GM15510 (cell line): ENCODE results near the gene ZNF350.

ENCODE experiments used
- POLR2A ChIP-seq: IDR thresholded peaks from 3 replicates; pipeline ENCODE4 v1.6.1; 2011; ENCODE audit warnings: borderline replicate concordance; ENCODE audit not compliant: insufficient read length; ENCODE audit errors: extremely low read depth

The ZNF350 gene

DNA sequence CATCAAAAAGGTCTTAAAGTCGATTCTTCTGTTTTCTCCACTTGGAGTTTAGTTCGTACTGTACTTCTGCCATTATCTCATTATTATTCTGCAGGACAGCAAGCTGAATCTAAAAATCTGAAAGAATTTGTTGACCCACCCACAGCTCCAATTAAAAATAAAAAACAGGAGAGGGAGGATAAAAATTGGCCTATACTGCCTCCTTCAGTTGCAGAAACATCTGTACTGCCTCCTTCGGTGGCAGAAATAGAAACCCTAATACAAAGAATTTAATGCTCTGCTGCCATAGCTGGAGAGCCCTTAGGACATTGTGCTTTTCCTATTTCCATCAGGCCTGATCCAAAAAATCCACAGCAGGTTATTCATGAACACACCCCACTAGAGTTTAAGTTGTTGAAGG lies 9.8 kb downstream of the ZNF350 start:
- TF ChIP-seq POLR2A: no peak

DNA sequence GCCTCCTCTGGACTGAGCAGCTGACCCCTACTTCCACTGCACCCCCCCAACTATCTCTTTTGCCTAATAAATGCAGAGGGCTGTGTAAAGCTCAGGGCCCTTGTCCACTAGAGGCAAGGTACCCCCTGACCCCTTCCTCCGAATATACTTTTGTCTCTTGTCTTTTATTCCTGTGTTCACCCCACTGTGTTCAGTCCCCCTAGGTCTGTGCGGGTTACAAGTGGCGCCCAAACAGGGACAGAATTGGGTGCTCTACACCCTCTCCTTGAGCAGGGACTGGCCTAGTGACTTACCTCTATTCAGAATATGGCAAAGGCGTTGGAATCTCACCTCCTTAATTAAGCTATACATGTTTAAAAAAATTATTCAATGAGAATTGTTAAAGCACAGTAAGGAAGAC lies 15.0 kb downstream of the ZNF350 start:
- no peak for TF ChIP-seq POLR2A

- no peak for TF ChIP-seq POLR2A
Observed at GRCh38 chr19:51970718-51971117, 15.9 kb downstream of the ZNF350 start.

- no peak for TF ChIP-seq POLR2A
Observed at GRCh38 chr19:51965583-51965982, 21.1 kb downstream of the ZNF350 start.

- TF ChIP-seq POLR2A: no peak
Observed at GRCh38 chr19:51959791-51960190, 26.8 kb downstream of the ZNF350 start.

GRCh38 chr19:51948975-51949374 lies 37.7 kb downstream of the ZNF350 start:
- no peak for TF ChIP-seq POLR2A

DNA sequence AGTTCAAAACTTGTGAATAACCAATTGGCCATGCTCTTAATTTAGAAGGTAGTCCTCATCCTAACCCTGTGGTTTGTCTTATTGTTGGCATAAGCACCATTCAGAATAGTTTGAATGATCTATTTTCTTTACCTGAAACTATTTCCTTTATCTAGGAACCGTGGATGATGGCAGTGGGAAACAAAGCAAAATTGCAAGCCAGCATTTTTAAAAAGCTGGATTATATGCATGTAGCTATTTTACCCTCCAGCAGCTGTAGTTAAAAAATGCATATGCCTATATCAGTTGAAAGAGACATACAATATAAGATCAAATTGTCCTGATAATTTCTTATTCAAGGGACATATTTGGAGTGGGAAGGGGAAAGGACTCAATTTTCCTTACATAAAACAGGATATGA lies 40.0 kb downstream of the ZNF350 start:
- TF ChIP-seq POLR2A: no peak

DNA sequence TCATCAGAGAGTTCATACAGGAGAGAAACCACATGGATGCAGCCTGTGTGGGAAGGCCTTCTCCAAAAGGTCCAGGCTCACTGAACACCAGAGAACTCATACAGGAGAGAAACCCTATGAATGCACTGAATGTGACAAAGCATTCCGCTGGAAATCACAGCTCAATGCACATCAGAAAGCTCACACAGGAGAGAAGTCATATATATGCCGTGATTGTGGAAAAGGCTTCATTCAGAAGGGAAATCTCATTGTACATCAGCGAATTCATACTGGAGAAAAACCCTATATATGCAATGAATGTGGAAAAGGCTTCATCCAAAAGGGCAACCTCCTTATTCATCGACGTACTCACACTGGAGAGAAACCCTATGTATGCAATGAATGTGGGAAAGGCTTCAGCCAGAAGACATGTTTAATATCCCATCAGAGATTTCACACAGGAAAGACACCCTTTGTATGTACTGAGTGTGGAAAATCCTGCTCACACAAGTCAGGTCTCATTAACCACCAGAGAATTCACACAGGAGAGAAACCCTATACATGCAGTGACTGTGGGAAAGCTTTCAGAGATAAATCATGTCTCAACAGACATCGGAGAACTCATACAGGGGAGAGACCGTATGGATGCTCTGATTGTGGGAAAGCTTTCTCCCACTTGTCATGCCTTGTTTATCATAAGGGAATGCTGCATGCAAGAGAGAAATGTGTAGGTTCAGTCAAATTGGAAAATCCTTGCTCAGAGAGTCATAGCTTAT lies 41.7 kb downstream of the ZNF350 start:
- no peak for TF ChIP-seq POLR2A

DNA sequence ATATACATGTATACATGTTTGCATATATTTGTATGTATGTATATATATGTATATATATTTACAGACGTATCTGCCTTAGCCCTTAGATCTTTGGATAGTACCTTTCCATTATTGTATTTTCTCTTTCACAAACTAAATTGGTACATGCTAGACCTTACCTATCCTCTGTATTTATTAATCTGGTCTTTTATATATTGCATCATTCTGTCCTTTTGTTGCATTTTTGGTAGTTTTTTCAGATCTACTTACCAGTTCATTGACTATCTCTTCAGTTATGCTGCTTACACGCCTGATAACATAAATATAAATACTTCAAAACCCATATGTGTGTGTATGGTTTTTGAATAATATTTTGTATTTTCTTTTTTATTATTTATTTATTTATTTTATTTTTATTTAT lies 47.7 kb downstream of the ZNF350 start:
- TF ChIP-seq POLR2A: no peak

DNA sequence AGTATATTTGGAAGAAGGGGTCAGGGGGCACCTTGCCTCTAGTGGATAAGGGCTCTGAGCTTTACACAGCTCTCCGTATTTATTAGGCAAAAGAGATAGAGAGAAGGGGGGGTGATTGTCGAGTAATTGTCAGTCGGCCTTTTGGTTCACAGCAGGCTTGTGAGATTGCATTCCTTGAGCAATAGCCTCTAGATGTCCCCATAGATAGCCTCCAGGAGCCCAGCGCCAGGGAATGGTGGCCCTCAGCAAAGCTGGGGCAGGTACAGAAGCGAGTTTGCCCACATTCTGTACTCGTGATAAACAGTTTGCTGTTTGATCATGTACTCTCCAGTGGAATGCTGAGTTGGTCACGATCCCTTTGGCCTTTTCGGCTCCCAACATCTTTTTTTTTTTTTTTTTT lies 54.7 kb downstream of the ZNF350 start:
- no peak for TF ChIP-seq POLR2A

- no peak for TF ChIP-seq POLR2A
Observed at GRCh38 chr19:51927859-51928258, 58.8 kb downstream of the ZNF350 start.

GRCh38 chr19:51926784-51927741 lies 59.6 kb downstream of the ZNF350 start, which contains the start of gene ZNF613:
TSS of gene ZNF613 (plus strand) at chr19:51927472. CDS start at chr19:51936221, 8,749 bp downstream.
- peak; percentile 35 for TF ChIP-seq POLR2A

- no peak for TF ChIP-seq POLR2A
Observed at GRCh38 chr19:51926426-51926783, 60.2 kb downstream of the ZNF350 start.

DNA sequence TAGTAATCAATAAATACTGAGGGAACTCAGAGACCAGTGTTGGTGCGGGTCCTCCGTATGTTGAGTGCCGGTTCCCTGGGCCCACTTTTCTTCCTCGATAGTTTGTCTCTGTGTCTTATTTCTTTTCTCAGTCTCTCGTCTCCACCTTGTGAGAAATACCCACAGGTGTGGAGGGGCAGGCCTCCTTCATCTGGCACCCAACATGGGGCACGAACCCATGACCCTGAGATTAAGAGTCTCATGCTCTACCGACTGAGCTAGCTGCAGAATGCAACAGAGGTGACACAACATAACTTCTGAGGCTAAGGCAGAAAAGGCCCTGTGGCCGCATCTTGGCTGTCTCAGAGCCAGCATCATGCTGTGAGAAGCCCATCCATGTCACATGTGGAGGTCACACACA lies 64.7 kb downstream of the ZNF350 start:
- TF ChIP-seq POLR2A: no peak

- TF ChIP-seq POLR2A: no peak
Observed at GRCh38 chr19:51919606-51920005, 67.0 kb downstream of the ZNF350 start.
